KG1 (cell line): ENCODE results near the gene PTH1R.

Source experiments
- DNase-seq: peaks from one replicate; lab custom pipeline; 2025; lab: John Stamatoyannopoulos, UW

Gene PTH1R

DNA sequence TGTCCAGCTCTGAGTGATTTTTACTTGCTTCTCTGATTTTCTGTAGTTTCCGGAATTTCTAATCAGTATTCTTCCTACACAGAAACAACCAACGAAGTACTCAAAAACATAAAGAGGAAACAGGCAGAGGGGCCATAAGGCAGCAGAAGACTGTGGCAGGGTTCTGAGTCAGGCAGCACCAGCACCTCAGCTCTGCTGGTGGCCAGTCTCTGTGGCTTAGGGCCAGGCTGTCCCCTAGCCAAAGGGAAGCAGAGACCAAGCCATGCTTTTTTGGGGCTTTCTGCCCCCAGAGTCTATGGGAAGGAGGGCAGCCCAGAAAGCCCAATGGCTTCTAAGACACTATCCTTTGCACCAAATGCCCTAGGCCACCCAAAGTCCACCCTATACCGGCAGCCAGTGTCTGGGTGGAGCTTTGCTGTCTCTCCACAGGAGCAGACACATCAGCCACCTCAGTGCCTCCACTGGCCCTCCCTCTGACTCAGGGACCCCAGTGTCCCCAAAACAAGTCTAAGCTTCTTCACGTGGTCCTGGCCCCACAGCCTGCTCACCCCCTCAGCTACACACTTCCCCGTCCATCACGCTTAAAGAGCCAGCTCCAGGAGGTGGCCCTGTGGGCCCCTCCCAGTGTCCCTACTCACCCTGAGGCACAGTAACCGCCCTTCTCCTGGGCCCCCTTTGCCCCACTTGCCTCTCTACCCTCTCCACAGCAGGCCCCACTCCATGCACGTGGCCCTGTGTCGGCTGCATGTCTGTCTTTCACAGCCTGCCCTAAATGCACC, 52.8 kb downstream of the PTH1R start:
- DNase-seq: no peak

DNA sequence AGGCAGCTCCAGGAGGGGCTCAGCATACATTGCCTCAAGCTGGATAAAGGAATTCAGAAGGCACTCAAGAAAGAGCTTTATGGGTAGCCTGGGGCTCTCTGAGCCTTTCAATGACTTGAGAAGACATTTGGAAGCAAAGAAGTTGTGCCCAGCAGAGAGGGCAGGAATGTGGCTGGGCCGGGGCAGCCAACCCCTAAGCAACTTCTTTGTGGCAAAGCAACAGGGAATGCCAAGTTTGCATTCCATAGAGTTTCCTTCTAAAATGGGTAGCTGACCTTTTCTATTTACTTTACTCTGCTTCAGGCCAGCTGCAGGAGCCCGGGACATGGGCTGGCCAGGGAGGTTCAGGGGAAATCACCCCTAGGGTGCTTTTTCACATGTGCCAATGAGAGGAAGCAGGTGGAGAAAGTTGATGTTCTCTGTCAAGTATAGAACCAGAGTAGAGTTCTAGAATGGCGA, 53.5 kb downstream of the PTH1R start:
- no peak for DNase-seq

DNA sequence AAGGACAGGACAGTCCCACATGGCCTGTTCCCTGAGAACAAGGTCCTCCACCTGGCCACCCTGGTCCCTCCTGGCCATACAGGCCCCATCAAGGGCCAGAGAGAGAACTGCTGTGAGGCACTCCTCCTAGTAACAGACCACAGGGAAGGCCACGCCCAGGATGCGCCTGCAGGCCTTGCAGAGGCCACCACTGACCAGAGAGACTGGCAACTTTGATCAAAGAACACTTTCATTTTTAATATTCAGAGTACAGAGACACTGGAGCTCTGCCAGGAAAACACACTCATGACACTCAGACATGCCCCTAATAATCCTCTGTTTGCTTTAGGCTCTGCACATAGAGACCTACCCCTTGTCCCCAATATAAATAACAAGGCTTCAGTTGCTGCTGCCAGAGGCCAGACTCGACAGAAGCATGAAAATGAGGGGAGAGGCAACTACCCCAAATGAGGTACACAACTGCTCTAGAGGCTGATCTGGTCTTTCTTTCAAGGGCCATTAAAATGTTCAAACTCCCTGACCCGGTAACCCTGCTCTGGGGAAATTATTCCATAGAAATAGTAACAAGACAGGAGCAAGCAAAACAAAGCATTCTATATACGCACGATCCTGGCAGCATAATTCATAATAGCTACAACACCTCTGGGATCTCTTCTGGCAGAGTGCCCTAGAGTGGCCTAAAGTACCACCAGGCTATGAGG, 54.3 kb downstream of the PTH1R start:
- DNase-seq: no peak

DNA sequence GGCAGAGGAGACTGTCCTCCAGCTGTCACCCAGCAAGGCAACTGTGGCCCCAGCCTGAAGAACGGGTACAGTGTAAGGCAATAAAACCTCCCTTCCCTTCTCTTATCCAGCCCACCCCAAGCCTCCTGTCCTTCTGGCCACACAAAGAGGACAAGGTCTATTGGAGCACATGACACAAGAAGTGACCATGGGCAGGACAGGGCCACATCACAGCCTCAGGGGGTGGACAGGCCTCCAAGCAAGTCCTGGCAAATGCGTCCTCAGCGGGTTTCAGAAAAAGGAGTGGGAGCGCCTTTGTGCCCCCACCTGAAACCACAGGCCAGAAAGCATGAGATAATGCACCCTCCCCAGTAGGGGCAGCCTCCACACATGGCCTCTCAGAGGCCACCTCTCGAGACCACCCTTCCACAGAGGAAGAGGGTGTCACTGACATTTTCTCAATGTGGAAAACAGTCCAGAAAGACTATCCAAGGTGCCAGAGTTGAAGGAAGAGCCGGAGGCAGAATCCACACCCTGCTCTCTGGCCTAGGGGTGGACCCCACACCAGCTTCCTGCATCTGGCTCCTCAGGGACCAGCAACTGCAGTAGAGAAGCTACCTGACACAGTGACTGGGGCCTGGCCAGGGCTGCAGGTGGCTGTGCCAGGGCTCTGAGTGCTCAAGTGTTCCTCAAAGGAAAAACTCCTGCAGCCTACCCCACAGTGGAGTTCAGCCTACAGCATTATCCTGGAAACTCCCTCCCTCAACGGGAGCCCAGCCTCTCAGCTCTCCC, 55.1 kb downstream of the PTH1R start:
- no peak for DNase-seq

DNA sequence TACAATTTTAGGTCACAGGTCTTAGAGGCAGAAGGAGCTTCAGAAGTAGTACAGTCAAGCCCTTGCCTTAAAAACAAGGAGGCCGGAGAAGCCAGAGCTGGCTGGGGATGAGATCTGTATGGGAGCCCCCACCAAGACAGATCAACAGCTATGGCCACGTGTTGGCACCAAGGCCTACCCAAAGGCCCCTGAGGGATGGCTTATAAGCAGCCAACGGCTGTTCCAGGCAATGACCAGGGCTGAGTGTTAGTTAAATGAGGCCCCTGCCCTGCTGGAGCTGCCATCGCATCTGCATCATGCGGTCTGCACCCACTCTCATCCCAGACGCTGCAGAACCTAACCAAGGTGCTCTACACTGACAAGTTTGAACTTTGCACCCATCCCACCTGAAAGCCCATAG, 55.7 kb downstream of the PTH1R start:
- no peak for DNase-seq

- DNase-seq: no peak
Measured at GRCh38 chr3:46934072-46934471, 56.6 kb downstream of the PTH1R start.

DNA sequence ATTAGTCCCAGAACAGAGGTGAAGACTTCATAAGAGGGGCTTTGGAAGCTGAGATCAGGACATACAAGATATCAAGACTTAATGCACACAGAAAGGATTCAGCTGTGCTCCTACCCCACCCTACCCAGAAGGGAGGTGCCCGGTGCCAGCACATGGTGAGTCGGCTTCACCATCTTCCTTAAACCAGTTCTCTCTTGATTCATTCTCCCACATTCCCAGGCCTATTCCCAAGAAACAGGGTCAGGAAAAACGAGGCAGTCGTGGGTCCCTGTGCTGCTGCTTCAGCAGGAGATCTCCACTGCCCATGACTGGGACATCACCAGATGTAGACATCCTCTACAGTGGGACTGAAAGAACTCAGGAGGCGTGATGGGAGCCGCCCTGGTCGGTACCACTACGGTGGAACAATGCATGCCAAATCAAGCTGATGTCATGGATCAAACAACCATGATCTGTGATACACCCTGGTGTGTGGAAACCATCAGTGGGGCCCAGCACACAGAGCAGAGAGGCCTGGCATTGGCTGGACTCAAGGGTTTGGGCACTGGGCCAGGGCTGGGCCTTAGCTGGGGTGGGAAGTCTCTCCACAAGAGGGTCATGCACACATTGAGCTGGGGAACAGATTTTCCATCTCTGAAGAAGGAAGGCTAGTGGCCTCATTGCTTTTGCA, 57.1 kb downstream of the PTH1R start:
- DNase-seq: no peak

GRCh38 chr3:46935168-46935858, 57.8 kb downstream of the PTH1R start:
- DNase-seq: no peak

DNA sequence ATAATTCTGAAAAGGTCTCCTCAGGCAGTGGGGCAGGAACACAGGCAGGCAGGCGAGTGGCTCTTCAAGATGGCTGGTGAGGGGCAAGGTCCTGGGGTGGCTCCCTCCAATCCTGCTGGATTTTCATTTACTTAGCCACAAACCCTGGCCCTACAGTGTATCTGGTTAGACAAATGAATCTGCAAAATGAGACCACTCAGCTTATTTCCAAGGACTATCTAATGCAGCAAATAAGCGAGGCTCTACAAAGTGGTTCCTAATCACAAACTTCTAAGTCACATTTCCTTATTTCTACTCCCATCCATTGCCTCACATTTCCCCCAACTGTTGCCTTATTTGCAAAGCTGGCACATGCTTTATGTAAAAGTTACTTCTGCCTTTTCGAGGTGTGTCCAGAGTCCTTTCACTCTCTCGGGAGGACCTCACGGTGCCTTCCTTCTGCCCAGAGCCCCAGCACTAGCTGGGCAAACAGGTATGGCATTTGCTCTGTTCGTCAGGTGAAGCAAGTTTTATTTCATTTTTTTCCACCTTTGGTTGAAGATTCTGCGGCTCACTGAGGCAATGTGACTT, 58.6 kb downstream of the PTH1R start:
- no peak for DNase-seq

GRCh38 chr3:46936733-46937250, 59.3 kb downstream of the PTH1R start:
- DNase-seq: no peak

- no peak for DNase-seq
Measured at GRCh38 chr3:46938118-46938517, 60.6 kb downstream of the PTH1R start.

GRCh38 chr3:46939578-46940445, 62.3 kb downstream of the PTH1R start:
- DNase-seq: no peak

DNA sequence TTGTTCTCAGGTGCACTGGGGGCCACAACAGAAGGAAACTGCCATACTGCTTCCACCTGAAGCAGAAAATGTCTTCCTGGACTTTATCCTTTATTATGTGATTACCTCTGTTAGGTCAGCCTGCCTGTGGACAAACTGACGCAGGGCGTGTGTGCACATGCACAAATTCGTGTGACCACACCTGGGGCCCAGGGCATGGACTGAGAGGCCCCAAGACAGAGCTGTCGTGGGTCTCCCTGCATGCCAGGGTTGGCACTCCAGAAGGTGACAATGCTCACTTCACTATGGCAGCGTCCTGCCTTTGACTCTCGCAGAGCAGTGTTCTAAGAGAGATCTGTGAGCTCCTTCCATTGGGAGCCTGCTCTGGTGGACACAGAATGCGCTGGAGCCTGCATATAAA, 64.6 kb downstream of the PTH1R start:
- no peak for DNase-seq

- DNase-seq: no peak
Measured at GRCh38 chr3:46942481-46943236, 65.1 kb downstream of the PTH1R start.

- no peak for DNase-seq
Measured at GRCh38 chr3:46943237-46944187, 66.0 kb downstream of the PTH1R start.

DNA sequence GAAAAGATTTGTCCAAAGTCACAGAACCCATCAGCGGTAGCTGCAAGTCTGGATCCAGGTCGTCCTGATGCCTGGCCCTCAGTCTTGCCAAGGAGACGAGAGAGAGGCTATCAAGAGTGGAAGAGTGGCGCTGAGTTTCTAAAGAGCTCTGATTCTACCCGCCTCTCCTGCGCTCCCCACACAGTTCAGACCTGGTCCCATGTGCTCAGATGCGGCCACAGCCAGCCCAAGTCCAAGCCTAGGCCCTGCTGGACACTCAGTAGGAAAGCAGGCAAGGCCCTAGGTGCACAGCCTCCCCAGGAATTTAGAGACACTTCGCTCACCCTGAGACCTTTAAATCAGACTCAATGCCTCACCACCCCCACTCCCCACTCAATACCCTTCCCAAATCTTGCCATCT, 66.7 kb downstream of the PTH1R start:
- DNase-seq: no peak

- no peak for DNase-seq
Measured at GRCh38 chr3:46946416-46946815, 68.9 kb downstream of the PTH1R start.
